Measurements from ENCODE around the gene SP1.
"Not testable (repeated sequence)": the region's sequence is repeated elsewhere in the genome, so short reads cannot be mapped to it uniquely, and the experiment has no call there.

SP1 gene

GRCh38 chr12:53358836-53359419 is 21.0 kb upstream of the SP1 start:
- DNase-seq (ENCODE audit: low spot score), result no peak

- DNase-seq (ENCODE audit: low spot score), result not testable (repeated sequence)
Observed at GRCh38 chr12:53361638-53362037, 18.3 kb upstream of the SP1 start.

- peak; percentile 20 for DNase-seq (ENCODE audit: low spot score)
Observed at GRCh38 chr12:53365245-53365904, 14.6 kb upstream of the SP1 start.

- not testable (repeated sequence) for DNase-seq (ENCODE audit: low spot score)
Observed at GRCh38 chr12:53373554-53374133, 6.3 kb upstream of the SP1 start.

GRCh38 chr12:53374277-53374676 is 5.7 kb upstream of the SP1 start:
- not testable (repeated sequence) for DNase-seq (ENCODE audit: low spot score)

- DNase-seq (ENCODE audit: low spot score), result no peak
Observed at GRCh38 chr12:53376747-53377146, 3.2 kb upstream of the SP1 start.

- no peak for DNase-seq (ENCODE audit: low spot score)
Observed at GRCh38 chr12:53378222-53378621, 1.8 kb upstream of the SP1 start.

- DNase-seq (ENCODE audit: low spot score), result no peak
Observed at GRCh38 chr12:53378724-53379388, 1.1 kb upstream of the SP1 start.

- peak; percentile 97 for DNase-seq (ENCODE audit: low spot score)
Observed at GRCh38 chr12:53379389-53380103, 430 bp upstream of the SP1 start.

GRCh38 chr12:53380794-53381730 is 1.1 kb downstream of the SP1 start:
- no peak for DNase-seq (ENCODE audit: low spot score)

- DNase-seq (ENCODE audit: low spot score), result no peak
Observed at GRCh38 chr12:53381731-53382630, 2.0 kb downstream of the SP1 start.

GRCh38 chr12:53383258-53383657 is 3.3 kb downstream of the SP1 start:
- no peak for DNase-seq (ENCODE audit: low spot score)

- not testable (repeated sequence) for DNase-seq (ENCODE audit: low spot score)
Observed at GRCh38 chr12:53386381-53386780, 6.4 kb downstream of the SP1 start.

GRCh38 chr12:53388932-53389331 is 9.0 kb downstream of the SP1 start:
- DNase-seq (ENCODE audit: low spot score), result no peak

GRCh38 chr12:53389702-53390101 is 9.7 kb downstream of the SP1 start:
- no peak for DNase-seq (ENCODE audit: low spot score)

GRCh38 chr12:53391724-53392123 is 11.7 kb downstream of the SP1 start:
- DNase-seq (ENCODE audit: low spot score), result no peak

- DNase-seq (ENCODE audit: low spot score), result no peak
Observed at GRCh38 chr12:53399896-53400295, 19.9 kb downstream of the SP1 start.

- DNase-seq (ENCODE audit: low spot score), result not testable (repeated sequence)
Observed at GRCh38 chr12:53402351-53402750, 22.4 kb downstream of the SP1 start.

- no peak for DNase-seq (ENCODE audit: low spot score)
Observed at GRCh38 chr12:53402871-53403270, 22.9 kb downstream of the SP1 start.

- no peak for DNase-seq (ENCODE audit: low spot score)
Observed at GRCh38 chr12:53410951-53411350, 31.0 kb downstream of the SP1 start.

Measured in AG08395 (cell line).